H9 (cell line): ENCODE measurements around the gene MED13L. TPM values are rescaled to one million over a fixed set of nuclear protein-coding genes. Genes with fewer than 3 reads are reported as not detected.

Source experiments
- DNase-seq: peaks from one replicate; pipeline ENCODE4 v3.0.0-alpha.2; 2017
- H2AFZ ChIP-seq: one replicate; pipeline ENCODE4 v1.6.1; 2013; ENCODE audit warnings: mild to moderate bottlenecking, low read length, control low read depth, moderate library complexity
- H2AK5ac ChIP-seq: 2 replicates; pipeline ENCODE4 v1.6.1; 2013; ENCODE audit warnings: low read length, control low read depth, mixed read lengths; ENCODE audit not compliant: insufficient read length
- H2BK120ac ChIP-seq: one replicate; pipeline ENCODE4 v1.6.1; 2013; ENCODE audit warnings: low read depth, mild to moderate bottlenecking, low read length, control low read depth, inconsistent platforms; ENCODE audit not compliant: poor library complexity, severe bottlenecking
- H2BK12ac ChIP-seq: 2 replicates; pipeline ENCODE4 v1.6.1; 2013; ENCODE audit warnings: low read length, control low read depth, mixed read lengths, low read depth; ENCODE audit not compliant: insufficient read length
- H2BK15ac ChIP-seq: 2 replicates; pipeline ENCODE4 v1.6.1; 2013; ENCODE audit warnings: low read depth, low read length, control low read depth
- H2BK20ac ChIP-seq: one replicate; pipeline ENCODE4 v1.6.1; 2013; ENCODE audit warnings: low read depth, mild to moderate bottlenecking, low read length, control low read depth, inconsistent platforms; ENCODE audit not compliant: poor library complexity, severe bottlenecking
- H2BK5ac ChIP-seq: 2 replicates; pipeline ENCODE4 v1.6.1; 2013; ENCODE audit warnings: low read length, control low read depth, mixed read lengths; ENCODE audit not compliant: insufficient read length
- H3K14ac ChIP-seq: 2 replicates; pipeline ENCODE4 v1.6.1; 2013; ENCODE audit warnings: low read length, control low read depth; ENCODE audit not compliant: insufficient read depth
- H3K18ac ChIP-seq: 2 replicates; pipeline ENCODE4 v1.6.1; 2013; ENCODE audit warnings: low read depth, mild to moderate bottlenecking, mixed read lengths, low read length, control low read depth; ENCODE audit not compliant: insufficient read length
- H3K23ac ChIP-seq: 2 replicates; pipeline ENCODE4 v1.6.1; 2013; ENCODE audit warnings: low read length, control low read depth, mixed read lengths, low read depth; ENCODE audit not compliant: insufficient read length
- H3K23me2 ChIP-seq: 2 replicates; pipeline ENCODE4 v1.6.1; 2013; ENCODE audit warnings: low read depth, mild to moderate bottlenecking, mixed read lengths, low read length, control low read depth; ENCODE audit not compliant: insufficient read length, poor library complexity, severe bottlenecking
- H3K27ac ChIP-seq: 2 replicates; pipeline ENCODE4 v1.5.1; 2013; ENCODE audit warnings: low read length, control low read depth, mixed read lengths, low read depth; ENCODE audit not compliant: insufficient read length
- H3K27me3 ChIP-seq: 2 replicates; pipeline ENCODE4 v1.6.1; 2013; ENCODE audit warnings: low read length, control low read depth, inconsistent platforms; ENCODE audit not compliant: insufficient read depth
- H3K4ac ChIP-seq: 2 replicates; pipeline ENCODE4 v1.6.1; 2013; ENCODE audit warnings: low read depth, mild to moderate bottlenecking, control low read depth, inconsistent platforms, low read length, moderate library complexity
- H3K4me1 ChIP-seq: 2 replicates; pipeline ENCODE4 v1.6.1; 2013; ENCODE audit warnings: low read length, control low read depth, inconsistent platforms; ENCODE audit not compliant: insufficient read depth
- H3K4me2 ChIP-seq: 2 replicates; pipeline ENCODE4 v1.6.1; 2013; ENCODE audit warnings: low read length, control low read depth, mixed read lengths; ENCODE audit not compliant: insufficient read length, insufficient read depth
- H3K56ac ChIP-seq: 2 replicates; pipeline ENCODE4 v1.6.1; 2013; ENCODE audit warnings: low read depth, mild to moderate bottlenecking, mixed read lengths, low read length, control low read depth; ENCODE audit not compliant: insufficient read length
- H3K79me1 ChIP-seq: 2 replicates; pipeline ENCODE4 v1.6.1; 2013; ENCODE audit warnings: low read depth, mild to moderate bottlenecking, moderate library complexity, low read length, control low read depth, inconsistent platforms; ENCODE audit not compliant: insufficient read depth, poor library complexity, severe bottlenecking
- H3K79me2 ChIP-seq: 2 replicates; pipeline ENCODE4 v1.6.1; 2013; ENCODE audit warnings: low read length, control low read depth, inconsistent platforms; ENCODE audit not compliant: insufficient read depth
- H3K9ac ChIP-seq: 2 replicates; pipeline ENCODE4 v1.6.1; 2013; ENCODE audit warnings: low read length, control low read depth, mixed read lengths; ENCODE audit not compliant: insufficient read length; ENCODE audit errors: extremely low read depth
- H3K9me3 ChIP-seq: one replicate; pipeline ENCODE4 v1.6.1; 2013; ENCODE audit warnings: low read depth, low read length, inconsistent platforms; ENCODE audit not compliant: control insufficient read depth
- H3T11ph ChIP-seq: one replicate; pipeline ENCODE4 v1.6.1; 2013; ENCODE audit warnings: mild to moderate bottlenecking, low read length, control low read depth, inconsistent platforms
- H4K20me1 ChIP-seq: one replicate; pipeline ENCODE4 v1.6.1; 2013; ENCODE audit not compliant: control insufficient read depth, insufficient read length, insufficient read depth
- H4K5ac ChIP-seq: 2 replicates; pipeline ENCODE4 v1.6.1; 2013; ENCODE audit warnings: low read depth, mild to moderate bottlenecking, mixed read lengths, low read length, control low read depth; ENCODE audit not compliant: insufficient read length
- H4K8ac ChIP-seq: replicated peaks from 2 replicates; pipeline ENCODE4 v1.6.1; 2013; ENCODE audit warnings: low read length, control low read depth, mixed read lengths, low read depth; ENCODE audit not compliant: insufficient read length
- H4K91ac ChIP-seq: 2 replicates; pipeline ENCODE4 v1.6.1; 2013; ENCODE audit warnings: low read depth, mild to moderate bottlenecking, moderate library complexity, mixed read lengths, low read length, control low read depth; ENCODE audit not compliant: insufficient read length
- H3K27ac Mint-ChIP-seq, 3 experiments: 2 replicates in 2 of 3; 3 replicates in 1 of 3; pipeline ENCODE4 v1.8.0; 2020 to 2021; ENCODE audit warnings: mixed read lengths in 3 of 3, mild to moderate bottlenecking in 1 of 3, moderate library complexity in 1 of 3
- H3K27me3 Mint-ChIP-seq: 2 replicates; pipeline ENCODE4 v1.8.0; 2021; ENCODE audit warnings: low read depth, mild to moderate bottlenecking, moderate library complexity, mixed read lengths
- H3K36me3 Mint-ChIP-seq, 3 experiments: 2 replicates in 2 of 3; 3 replicates in 1 of 3; pipeline ENCODE4 v1.8.0; 2020 to 2021; ENCODE audit warnings: low read depth in 3 of 3, mixed read lengths in 3 of 3; ENCODE audit not compliant: insufficient read depth in 1 of 3
- H3K4me1 Mint-ChIP-seq, 2 experiments: 2 replicates each; pipeline ENCODE4 v1.8.0; 2020; ENCODE audit warnings: mixed read lengths in 2 of 2
- H3K4me3 Mint-ChIP-seq, 2 experiments: 2 replicates in 1 of 2; 3 replicates in 1 of 2; pipeline ENCODE4 v1.8.0; 2020 to 2021; ENCODE audit warnings: mild to moderate bottlenecking in 2 of 2, mixed read lengths in 2 of 2, moderate library complexity in 1 of 2
- H3K9me3 Mint-ChIP-seq, 2 experiments: 2 replicates in 1 of 2; 3 replicates in 1 of 2; pipeline ENCODE4 v1.8.0; 2020; ENCODE audit warnings: mild to moderate bottlenecking in 2 of 2, mixed read lengths in 2 of 2, moderate library complexity in 1 of 2
- CTCF ChIP-seq: fragments of 200-600 bp; sonication (generic); conservative IDR thresholded peaks from 3 replicates; pipeline ENCODE4 v1.8.0; 2021; ENCODE audit warnings: antibody characterized with exemption, mild to moderate bottlenecking
- WGBS: extraction: QIAGEN DNeasy Blood & Tissue Kit; methylation state at CpG from one replicate; pipeline ENCODE4 v1.1.7; 2013; ENCODE audit warnings: missing lambda C conversion rate, low lambda C conversion rate, mixed read lengths; ENCODE audit not compliant: insufficient read length; ENCODE audit errors: extremely low coverage; 5-methylcytosine and 5-hydroxymethylcytosine counted together
- total RNA-seq: library from RNA; stranded (reverse); gene quantifications from 2 replicates; pipeline ENCODE4 v1.2.1, GENCODE V29; 2021

MED13L gene
- total RNA-seq, 1 experiment from 2014 or later, result 52.4 TPM

GRCh38 chr12:115973066-115973465 is 304.4 kb downstream of the MED13L start:
- no peak overlapping the region for H3K4ac ChIP-seq
- no peak overlapping the region for H3K14ac ChIP-seq
- H3K18ac ChIP-seq, result no peak overlapping the region
- no peak overlapping the region for H2AK5ac ChIP-seq
- H3K4me3 Mint-ChIP-seq, result no peak overlapping the region
- H3K4me1 Mint-ChIP-seq, result peaks cover 0 to 2% of the 10 kb centered on the region in 2 experiments; a peak in 2 of 4 replicates
- H4K91ac ChIP-seq, result no peak overlapping the region
- H4K5ac ChIP-seq, result no peak overlapping the region
- H2AFZ ChIP-seq, result no peak overlapping the region
- H3K9me3 Mint-ChIP-seq, result no peaks in the 10 kb centered on the region
- no peaks in the 10 kb centered on the region for H3K23me2 ChIP-seq
- no peak overlapping the region for H3K9ac ChIP-seq
- H3K4me2 ChIP-seq, result no peak overlapping the region
- no peaks in the 10 kb centered on the region for H3K9me3 ChIP-seq
- no peaks in the 10 kb centered on the region for H3K79me1 ChIP-seq
- H3K23ac ChIP-seq, result no peak overlapping the region
- H3T11ph ChIP-seq, result no peak overlapping the region
- H3K27ac ChIP-seq, result no peak overlapping the region
- no CpG with 5 or more reads among the region's 1 CpG for WGBS
- H2BK20ac ChIP-seq, result no peak overlapping the region
- no peak overlapping the region for H2BK5ac ChIP-seq
- H3K79me2 ChIP-seq, result no peaks in the 10 kb centered on the region
- no peak overlapping the region for H4K8ac ChIP-seq
- TF ChIP-seq CTCF, result no peak
- no peak overlapping the region for H2BK12ac ChIP-seq
- no peak overlapping the region for H2BK120ac ChIP-seq
- no peak overlapping the region for H2BK15ac ChIP-seq
- peaks cover 12 to 39% (median 39%) of the 10 kb centered on the region in 3 experiments; a peak in 6 of 7 replicates for H3K36me3 Mint-ChIP-seq
- no peak for DNase-seq
- peak overlapping the region in 1 of 3 experiments; percentile 47; a peak in 2 of 7 replicates for H3K27ac Mint-ChIP-seq
- H3K56ac ChIP-seq, result no peak overlapping the region
- no peaks in the 10 kb centered on the region for H3K27me3 Mint-ChIP-seq
- no peaks in the 10 kb centered on the region for H3K27me3 ChIP-seq
- H3K4me1 ChIP-seq, result no peaks in the 10 kb centered on the region
- no peaks in the 10 kb centered on the region for H4K20me1 ChIP-seq
